GM19240 (cell line): ENCODE data around the gene TPRA1.
A peak's percentile ranks its signal among the peaks of the same experiment; 100 is the strongest.

Source experiments
- DNase-seq: peaks from one replicate; pipeline ENCODE4 v3.0.0; 2011; ENCODE audit warnings: low spot score; ENCODE audit not compliant: insufficient read length

TPRA1 gene

GRCh38 chr3:127593178-127593577 lies 2.6 kb upstream of the TPRA1 start:
- no peak for DNase-seq

GRCh38 chr3:127590282-127590592 lies 296 bp downstream of the TPRA1 start:
- no peak for DNase-seq

- DNase-seq = no peak
Measured at GRCh38 chr3:127589600-127590281, 792 bp downstream of the TPRA1 start.

GRCh38 chr3:127588806-127589577 lies 1.5 kb downstream of the TPRA1 start:
- DNase-seq = no peak

- no peak for DNase-seq
Measured at GRCh38 chr3:127587876-127588275, 2.7 kb downstream of the TPRA1 start.

- DNase-seq = no peak
Measured at GRCh38 chr3:127585813-127586413, 4.6 kb downstream of the TPRA1 start.

- no peak for DNase-seq
Measured at GRCh38 chr3:127585163-127585812, 5.2 kb downstream of the TPRA1 start.

GRCh38 chr3:127584734-127585133 lies 5.8 kb downstream of the TPRA1 start:
- no peak for DNase-seq

- no peak for DNase-seq
Measured at GRCh38 chr3:127580327-127581060, 10.0 kb downstream of the TPRA1 start.

- no peak for DNase-seq
Measured at GRCh38 chr3:127578802-127579201, 11.7 kb downstream of the TPRA1 start.

GRCh38 chr3:127578168-127578567 lies 12.4 kb downstream of the TPRA1 start:
- DNase-seq = no peak

- DNase-seq = no peak
Measured at GRCh38 chr3:127577448-127577847, 13.1 kb downstream of the TPRA1 start.

GRCh38 chr3:127574880-127575878 lies 15.4 kb downstream of the TPRA1 start:
- peak; percentile 91 for DNase-seq

- no peak for DNase-seq
Measured at GRCh38 chr3:127573912-127574311, 16.6 kb downstream of the TPRA1 start.

- DNase-seq = no peak
Measured at GRCh38 chr3:127573401-127573800, 17.1 kb downstream of the TPRA1 start.

- DNase-seq = no peak
Measured at GRCh38 chr3:127572735-127573134, 17.8 kb downstream of the TPRA1 start.

- DNase-seq = no peak
Measured at GRCh38 chr3:127572186-127572585, 18.3 kb downstream of the TPRA1 start.

- no peak for DNase-seq
Measured at GRCh38 chr3:127570520-127570919, 20.0 kb downstream of the TPRA1 start.

- DNase-seq = no peak
Measured at GRCh38 chr3:127569160-127569559, 21.4 kb downstream of the TPRA1 start.

- DNase-seq = no peak
Measured at GRCh38 chr3:127568586-127568985, 21.9 kb downstream of the TPRA1 start.
